ENCODE results near the gene SCYL1.

The SCYL1 gene

GRCh38 chr11:65493367-65494176 lies 31.3 kb upstream of the SCYL1 start:
- DNase-seq, result peak; percentile 16

DNA sequence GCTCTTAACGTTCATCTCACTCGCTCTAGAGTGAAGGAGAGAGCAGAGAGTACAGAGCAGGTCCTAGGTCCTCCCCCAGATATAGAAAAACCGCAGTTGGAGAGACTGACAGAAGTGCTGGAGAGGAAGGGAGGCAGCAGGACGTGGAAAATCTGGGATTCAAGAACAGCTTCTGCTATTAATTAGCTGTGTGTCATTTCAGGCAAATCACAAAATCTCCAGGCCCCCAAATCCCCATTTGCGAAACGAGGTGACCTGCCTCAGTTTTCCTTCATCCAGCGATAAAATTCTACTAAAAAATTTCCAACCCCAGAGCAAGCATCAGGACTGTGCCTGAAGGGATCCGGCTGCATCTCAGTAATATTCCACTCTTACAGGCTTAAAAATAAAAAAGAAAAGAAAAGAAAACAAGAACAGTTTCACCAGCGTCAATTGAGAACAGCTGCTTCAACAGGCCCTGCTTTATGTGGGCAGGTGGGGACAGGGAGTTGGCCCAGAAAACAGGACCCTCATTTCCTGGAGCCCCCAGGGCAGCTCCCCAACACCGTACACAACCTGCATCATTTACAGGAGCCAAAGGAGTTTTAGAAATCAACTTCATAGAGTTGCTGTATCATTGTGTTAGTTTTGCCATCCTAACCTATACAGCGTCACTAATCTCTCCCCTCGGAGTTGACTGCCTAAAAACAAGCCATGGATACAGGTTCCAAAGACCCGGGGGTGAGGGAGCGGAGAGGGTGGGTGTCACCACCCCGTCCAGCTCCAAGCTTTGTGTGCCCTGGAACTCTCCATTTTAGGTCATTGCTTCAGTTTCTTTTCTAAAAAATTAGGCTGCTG lies 28.4 kb upstream of the SCYL1 start:
- no peak for DNase-seq

GRCh38 chr11:65497141-65498041 lies 27.5 kb upstream of the SCYL1 start:
- DNase-seq, result peak; percentile 99

GRCh38 chr11:65498042-65498726 lies 26.7 kb upstream of the SCYL1 start:
- peak; percentile 71 for DNase-seq

GRCh38 chr11:65498727-65498976 lies 26.2 kb upstream of the SCYL1 start:
- DNase-seq, result no peak

DNA sequence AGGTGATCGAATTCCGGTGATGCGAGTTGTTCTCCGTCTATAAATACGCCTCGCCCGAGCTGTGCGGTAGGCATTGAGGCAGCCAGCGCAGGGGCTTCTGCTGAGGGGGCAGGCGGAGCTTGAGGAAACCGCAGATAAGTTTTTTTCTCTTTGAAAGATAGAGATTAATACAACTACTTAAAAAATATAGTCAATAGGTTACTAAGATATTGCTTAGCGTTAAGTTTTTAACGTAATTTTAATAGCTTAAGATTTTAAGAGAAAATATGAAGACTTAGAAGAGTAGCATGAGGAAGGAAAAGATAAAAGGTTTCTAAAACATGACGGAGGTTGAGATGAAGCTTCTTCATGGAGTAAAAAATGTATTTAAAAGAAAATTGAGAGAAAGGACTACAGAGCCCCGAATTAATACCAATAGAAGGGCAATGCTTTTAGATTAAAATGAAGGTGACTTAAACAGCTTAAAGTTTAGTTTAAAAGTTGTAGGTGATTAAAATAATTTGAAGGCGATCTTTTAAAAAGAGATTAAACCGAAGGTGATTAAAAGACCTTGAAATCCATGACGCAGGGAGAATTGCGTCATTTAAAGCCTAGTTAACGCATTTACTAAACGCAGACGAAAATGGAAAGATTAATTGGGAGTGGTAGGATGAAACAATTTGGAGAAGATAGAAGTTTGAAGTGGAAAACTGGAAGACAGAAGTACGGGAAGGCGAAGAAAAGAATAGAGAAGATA lies 25.7 kb upstream of the SCYL1 start, which contains the start of gene MALAT1:
MALAT1 (plus strand) TSS at position 69 of the 736 bp plus-strand sequence.
- DNase-seq, result peak; percentile 93

DNA sequence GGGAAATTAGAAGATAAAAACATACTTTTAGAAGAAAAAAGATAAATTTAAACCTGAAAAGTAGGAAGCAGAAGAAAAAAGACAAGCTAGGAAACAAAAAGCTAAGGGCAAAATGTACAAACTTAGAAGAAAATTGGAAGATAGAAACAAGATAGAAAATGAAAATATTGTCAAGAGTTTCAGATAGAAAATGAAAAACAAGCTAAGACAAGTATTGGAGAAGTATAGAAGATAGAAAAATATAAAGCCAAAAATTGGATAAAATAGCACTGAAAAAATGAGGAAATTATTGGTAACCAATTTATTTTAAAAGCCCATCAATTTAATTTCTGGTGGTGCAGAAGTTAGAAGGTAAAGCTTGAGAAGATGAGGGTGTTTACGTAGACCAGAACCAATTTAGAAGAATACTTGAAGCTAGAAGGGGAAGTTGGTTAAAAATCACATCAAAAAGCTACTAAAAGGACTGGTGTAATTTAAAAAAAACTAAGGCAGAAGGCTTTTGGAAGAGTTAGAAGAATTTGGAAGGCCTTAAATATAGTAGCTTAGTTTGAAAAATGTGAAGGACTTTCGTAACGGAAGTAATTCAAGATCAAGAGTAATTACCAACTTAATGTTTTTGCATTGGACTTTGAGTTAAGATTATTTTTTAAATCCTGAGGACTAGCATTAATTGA lies 25.0 kb upstream of the SCYL1 start:
- DNase-seq, result no peak

GRCh38 chr11:65500387-65501185 lies 24.3 kb upstream of the SCYL1 start:
- DNase-seq, result peak; percentile 49

GRCh38 chr11:65501186-65501471 lies 23.8 kb upstream of the SCYL1 start:
- no peak for DNase-seq

GRCh38 chr11:65501472-65502273 lies 23.2 kb upstream of the SCYL1 start:
- DNase-seq, result no peak

DNA sequence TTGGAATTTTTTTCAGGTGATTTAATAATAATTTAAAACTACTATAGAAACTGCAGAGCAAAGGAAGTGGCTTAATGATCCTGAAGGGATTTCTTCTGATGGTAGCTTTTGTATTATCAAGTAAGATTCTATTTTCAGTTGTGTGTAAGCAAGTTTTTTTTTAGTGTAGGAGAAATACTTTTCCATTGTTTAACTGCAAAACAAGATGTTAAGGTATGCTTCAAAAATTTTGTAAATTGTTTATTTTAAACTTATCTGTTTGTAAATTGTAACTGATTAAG lies 22.7 kb upstream of the SCYL1 start:
- DNase-seq, result no peak

- no peak for DNase-seq
These were observed 22.1 kb upstream of the SCYL1 start for GRCh38 chr11:65502555-65503367.

DNA sequence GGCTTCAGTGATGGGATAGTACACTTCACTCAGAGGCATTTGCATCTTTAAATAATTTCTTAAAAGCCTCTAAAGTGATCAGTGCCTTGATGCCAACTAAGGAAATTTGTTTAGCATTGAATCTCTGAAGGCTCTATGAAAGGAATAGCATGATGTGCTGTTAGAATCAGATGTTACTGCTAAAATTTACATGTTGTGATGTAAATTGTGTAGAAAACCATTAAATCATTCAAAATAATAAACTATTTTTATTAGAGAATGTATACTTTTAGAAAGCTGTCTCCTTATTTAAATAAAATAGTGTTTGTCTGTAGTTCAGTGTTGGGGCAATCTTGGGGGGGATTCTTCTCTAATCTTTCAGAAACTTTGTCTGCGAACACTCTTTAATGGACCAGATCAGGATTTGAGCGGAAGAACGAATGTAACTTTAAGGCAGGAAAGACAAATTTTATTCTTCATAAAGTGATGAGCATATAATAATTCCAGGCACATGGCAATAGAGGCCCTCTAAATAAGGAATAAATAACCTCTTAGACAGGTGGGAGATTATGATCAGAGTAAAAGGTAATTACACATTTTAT lies 21.4 kb upstream of the SCYL1 start:
- no peak for DNase-seq

DNA sequence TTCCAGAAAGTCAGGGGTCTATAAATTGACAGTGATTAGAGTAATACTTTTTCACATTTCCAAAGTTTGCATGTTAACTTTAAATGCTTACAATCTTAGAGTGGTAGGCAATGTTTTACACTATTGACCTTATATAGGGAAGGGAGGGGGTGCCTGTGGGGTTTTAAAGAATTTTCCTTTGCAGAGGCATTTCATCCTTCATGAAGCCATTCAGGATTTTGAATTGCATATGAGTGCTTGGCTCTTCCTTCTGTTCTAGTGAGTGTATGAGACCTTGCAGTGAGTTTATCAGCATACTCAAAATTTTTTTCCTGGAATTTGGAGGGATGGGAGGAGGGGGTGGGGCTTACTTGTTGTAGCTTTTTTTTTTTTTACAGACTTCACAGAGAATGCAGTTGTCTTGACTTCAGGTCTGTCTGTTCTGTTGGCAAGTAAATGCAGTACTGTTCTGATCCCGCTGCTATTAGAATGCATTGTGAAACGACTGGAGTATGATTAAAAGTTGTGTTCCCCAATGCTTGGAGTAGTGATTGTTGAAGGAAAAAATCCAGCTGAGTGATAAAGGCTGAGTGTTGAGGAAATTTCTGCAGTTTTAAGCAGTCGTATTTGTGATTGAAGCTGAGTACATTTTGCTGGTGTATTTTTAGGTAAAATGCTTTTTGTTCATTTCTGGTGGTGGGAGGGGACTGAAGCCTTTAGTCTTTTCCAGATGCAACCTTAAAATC lies 20.8 kb upstream of the SCYL1 start:
- DNase-seq, result no peak

GRCh38 chr11:65504674-65505465 lies 20.0 kb upstream of the SCYL1 start:
- DNase-seq, result no peak

DNA sequence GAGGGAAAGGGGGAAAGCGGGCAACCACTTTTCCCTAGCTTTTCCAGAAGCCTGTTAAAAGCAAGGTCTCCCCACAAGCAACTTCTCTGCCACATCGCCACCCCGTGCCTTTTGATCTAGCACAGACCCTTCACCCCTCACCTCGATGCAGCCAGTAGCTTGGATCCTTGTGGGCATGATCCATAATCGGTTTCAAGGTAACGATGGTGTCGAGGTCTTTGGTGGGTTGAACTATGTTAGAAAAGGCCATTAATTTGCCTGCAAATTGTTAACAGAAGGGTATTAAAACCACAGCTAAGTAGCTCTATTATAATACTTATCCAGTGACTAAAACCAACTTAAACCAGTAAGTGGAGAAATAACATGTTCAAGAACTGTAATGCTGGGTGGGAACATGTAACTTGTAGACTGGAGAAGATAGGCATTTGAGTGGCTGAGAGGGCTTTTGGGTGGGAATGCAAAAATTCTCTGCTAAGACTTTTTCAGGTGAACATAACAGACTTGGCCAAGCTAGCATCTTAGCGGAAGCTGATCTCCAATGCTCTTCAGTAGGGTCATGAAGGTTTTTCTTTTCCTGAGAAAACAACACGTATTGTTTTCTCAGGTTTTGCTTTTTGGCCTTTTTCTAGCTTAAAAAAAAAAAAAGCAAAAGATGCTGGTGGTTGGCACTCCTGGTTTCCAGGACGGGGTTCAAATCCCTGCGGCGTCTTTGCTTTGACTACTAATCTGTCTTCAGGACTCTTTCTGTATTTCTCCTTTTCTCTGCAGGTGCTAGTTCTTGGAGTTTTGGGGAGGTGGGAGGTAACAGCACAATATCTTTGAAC lies 19.2 kb upstream of the SCYL1 start:
- no peak for DNase-seq

Measured in CD4-positive, alpha-beta T cell treated with Interleukin-15 for 1 hour (primary cell).